Suppressor macrophage treated with lipopolysaccharide for 4 hours (primary cell): ENCODE results near the gene IL10RB.
"Not testable (repeated sequence)": the region's sequence is repeated elsewhere in the genome, so short reads cannot be mapped to it uniquely, and the experiment has no call there.

ENCODE experiments used
- DNase-seq: peaks from one replicate; pipeline ENCODE4 v3.0.0-alpha.2; 2020

IL10RB gene

GRCh38 chr21:33305344-33305671, 39.1 kb downstream of the IL10RB start:
- no peak for DNase-seq

GRCh38 chr21:33305938-33306337, 39.8 kb downstream of the IL10RB start:
- no peak for DNase-seq

GRCh38 chr21:33308586-33309490, 42.7 kb downstream of the IL10RB start:
- DNase-seq = no peak

GRCh38 chr21:33309778-33310177, 43.6 kb downstream of the IL10RB start:
- no peak for DNase-seq

- DNase-seq = no peak
These were observed 46.0 kb downstream of the IL10RB start for GRCh38 chr21:33312121-33312520.

GRCh38 chr21:33313183-33313582, 47.0 kb downstream of the IL10RB start:
- DNase-seq = no peak

- no peak for DNase-seq
These were observed 47.4 kb downstream of the IL10RB start for GRCh38 chr21:33313611-33314010.

GRCh38 chr21:33314111-33314510, 47.9 kb downstream of the IL10RB start:
- no peak for DNase-seq

GRCh38 chr21:33315946-33316710, 50.0 kb downstream of the IL10RB start:
- peak; percentile 59 for DNase-seq

- DNase-seq = peak; percentile 93
These were observed 51.0 kb downstream of the IL10RB start for GRCh38 chr21:33317145-33317544.

- DNase-seq = peak; percentile 38
These were observed 51.8 kb downstream of the IL10RB start for GRCh38 chr21:33317786-33318486.

- not testable (repeated sequence) for DNase-seq
These were observed 54.8 kb downstream of the IL10RB start for GRCh38 chr21:33321005-33321404.

GRCh38 chr21:33323610-33324009, 57.4 kb downstream of the IL10RB start:
- not testable (repeated sequence) for DNase-seq

GRCh38 chr21:33324291-33325221, 58.4 kb downstream of the IL10RB start, which contains the start of gene IFNAR1:
Gene IFNAR1, plus strand, starts transcription at chr21:33324970. Its CDS starts 86 bp downstream, at chr21:33325056.
- peak; percentile 100 for DNase-seq

- DNase-seq = peak; percentile 97
These were observed 59.3 kb downstream of the IL10RB start for GRCh38 chr21:33325222-33326067.

GRCh38 chr21:33327326-33327725, 61.2 kb downstream of the IL10RB start:
- DNase-seq = no peak

- DNase-seq = no peak
These were observed 61.7 kb downstream of the IL10RB start for GRCh38 chr21:33327792-33328433.

- no peak for DNase-seq
These were observed 64.6 kb downstream of the IL10RB start for GRCh38 chr21:33330726-33331125.

- DNase-seq = no peak
These were observed 66.0 kb downstream of the IL10RB start for GRCh38 chr21:33332143-33332542.

GRCh38 chr21:33334191-33334590, 68.0 kb downstream of the IL10RB start:
- no peak for DNase-seq

GRCh38 chr21:33334824-33335223, 68.7 kb downstream of the IL10RB start:
- no peak for DNase-seq
